ENCODE data around the gene AGK.

DNA sequence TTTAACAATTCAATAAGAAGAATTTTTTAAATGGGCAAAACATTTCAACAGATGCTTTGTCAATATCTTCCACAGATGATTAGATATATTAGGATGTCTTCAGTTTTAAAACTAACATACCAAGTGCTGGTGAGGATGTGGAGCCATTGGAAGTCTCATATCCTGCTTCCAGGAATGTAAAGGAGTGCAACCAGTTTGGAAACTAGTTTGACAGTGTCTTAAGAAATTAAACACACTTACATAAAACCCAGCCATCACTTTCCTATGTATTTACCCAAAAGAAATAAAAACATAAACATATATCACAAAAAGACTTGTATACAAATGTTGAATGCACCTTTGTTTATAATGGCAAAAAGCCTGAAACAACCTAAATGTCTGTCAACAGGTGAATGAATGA lies 13.3 kb upstream of the AGK start:
- TF ChIP-seq CTCF (IDR thresholded peaks at IDR 0.05; ENCODE audit: insufficient read depth, low read length) = no peak
- TF ChIP-seq POLR2AphosphoS5 (IDR thresholded peaks at IDR 0.05; ENCODE audit: low read depth) = no peak
- no peak for TF ChIP-seq GABPA (IDR thresholded peaks at IDR 0.05; ENCODE audit: low read depth)
- no peak for TF ChIP-seq REST (IDR thresholded peaks at IDR 0.05; ENCODE audit: insufficient replicate concordance, low read depth)
- no peak for TF ChIP-seq SPI1 (IDR thresholded peaks at IDR 0.05; ENCODE audit: borderline replicate concordance, low read depth)

Data from HL-60 (cell line).